Brain microvascular endothelial cell (primary cell): Measurements from ENCODE around the gene TP53.
A peak's percentile ranks its signal among the peaks of the same experiment; 100 is the strongest.

Source experiments
- DNase-seq: peaks from one replicate; pipeline ENCODE4 v3.0.0-alpha.2; 2020
- H3K27ac ChIP-seq: fragments of 250-450 bp; sonication (Bioruptor Pico); 2 replicates; pipeline ENCODE4 v1.5.1; 2020; ENCODE audit warnings: mild to moderate bottlenecking, moderate library complexity
- H3K27me3 ChIP-seq: fragments of 250-450 bp; sonication (Bioruptor Pico); replicated peaks from 2 replicates; pipeline ENCODE4 v1.5.1; 2020; ENCODE audit warnings: mild to moderate bottlenecking
- H3K36me3 ChIP-seq: fragments of 250-450 bp; sonication (Bioruptor Pico); replicated peaks from 2 replicates; pipeline ENCODE4 v1.5.1; 2020; ENCODE audit warnings: mild to moderate bottlenecking
- H3K4me3 ChIP-seq: 2 replicates; pipeline ENCODE4 v1.5.1; 2011; ENCODE audit warnings: low read depth, mild to moderate bottlenecking, control low read depth, low read length, moderate library complexity
- CTCF ChIP-seq: IDR thresholded peaks from 2 replicates; pipeline ENCODE4 v1.5.1; 2011; ENCODE audit warnings: low read depth, mild to moderate bottlenecking, moderate library complexity, low read length, control low read depth, inconsistent platforms; ENCODE audit errors: missing control alignments
- in situ Hi-C: cut with HindIII; loops from 2 replicates; pipeline ENCODE4 v1.10.0; 2017; ENCODE audit warnings: low sequenced_read_pairs, low pct_ligation_motif_present

The TP53 gene

GRCh38 chr17:7654832-7655540 is 32.3 kb downstream of the TP53 start:
- no peak overlapping the region for H3K4me3 ChIP-seq
- no peaks in the 10 kb centered on the region for H3K36me3 ChIP-seq
- DNase-seq, result peak; percentile 31
- in situ Hi-C loops, result no loop called here
- no peak overlapping the region for H3K27ac ChIP-seq
- no peak for TF ChIP-seq CTCF
- peaks cover 28% of the 10 kb centered on the region for H3K27me3 ChIP-seq

- Histone ChIP-seq H3K36me3 (no peaks in the 10 kb centered on the region), H3K4me3 (no peak overlapping the region), H3K27ac (no peak overlapping the region), H3K27me3 (peaks cover 28% of the 10 kb centered on the region)
- no peak for DNase-seq
- TF ChIP-seq CTCF, result no peak
- in situ Hi-C loops, result no loop called here
Measured at GRCh38 chr17:7652388-7653356, 34.6 kb downstream of the TP53 start.

GRCh38 chr17:7651665-7652387 is 35.5 kb downstream of the TP53 start:
- peaks cover 28% of the 10 kb centered on the region for H3K27me3 ChIP-seq
- H3K36me3 ChIP-seq, result no peaks in the 10 kb centered on the region
- in situ Hi-C loops, result no loop called here
- no peak for DNase-seq
- no peak overlapping the region for H3K4me3 ChIP-seq
- H3K27ac ChIP-seq, result no peak overlapping the region
- TF ChIP-seq CTCF, result no peak

GRCh38 chr17:7651097-7651664 is 36.1 kb downstream of the TP53 start:
- H3K4me3 ChIP-seq, result peak overlapping the region; percentile 17
- no peaks in the 10 kb centered on the region for H3K36me3 ChIP-seq
- in situ Hi-C loops, result no loop called here
- no peak for DNase-seq
- TF ChIP-seq CTCF, result no peak
- H3K27ac ChIP-seq, result no peak overlapping the region
- peaks cover 28% of the 10 kb centered on the region for H3K27me3 ChIP-seq

- peaks cover 28% of the 10 kb centered on the region for H3K27me3 ChIP-seq
Measured at GRCh38 chr17:7650509-7651096, 36.7 kb downstream of the TP53 start, which contains the start of gene ATP1B2. TSS of gene ATP1B2 (plus strand) at chr17:7650926. CDS start at chr17:7651519, 593 bp downstream.

More at GRCh38 chr17:7650509-7651096, 36.7 kb downstream of the TP53 start, which contains the start of gene ATP1B2:
- TF ChIP-seq CTCF, result no peak
- no peak within 1 kb of the TSS for H3K27ac ChIP-seq
- peak within 1 kb of the TSS; percentile 32 for H3K4me3 ChIP-seq
- in situ Hi-C loops, result no loop called here
- DNase-seq, result peak; percentile 16
- no peaks in the 10 kb centered on the region for H3K36me3 ChIP-seq
